HFF-Myc (cell line): ENCODE measurements around the gene ST6GAL1.
"Not testable (repeated sequence)": the region's sequence is repeated elsewhere in the genome, so short reads cannot be mapped to it uniquely, and the experiment has no call there.

Experiments used
- DNase-seq: peaks from one replicate; pipeline ENCODE4 v3.0.0-alpha.2; 2011; ENCODE audit warnings: low read depth; ENCODE audit errors: extremely low read depth
- H3K4me3 ChIP-seq: replicated peaks from 2 replicates; pipeline ENCODE4 v1.5.1; 2011; ENCODE audit warnings: low read depth, mild to moderate bottlenecking, control low read depth, low read length
- TF ChIP-seq, protein P1 (sequence below): IDR thresholded peaks from 2 replicates; pipeline ENCODE4 v1.5.1; 2012; ENCODE audit warnings: mild to moderate bottlenecking, low read depth, low read length, control low read depth; ENCODE audit errors: missing control alignments

ST6GAL1 gene

DNA sequence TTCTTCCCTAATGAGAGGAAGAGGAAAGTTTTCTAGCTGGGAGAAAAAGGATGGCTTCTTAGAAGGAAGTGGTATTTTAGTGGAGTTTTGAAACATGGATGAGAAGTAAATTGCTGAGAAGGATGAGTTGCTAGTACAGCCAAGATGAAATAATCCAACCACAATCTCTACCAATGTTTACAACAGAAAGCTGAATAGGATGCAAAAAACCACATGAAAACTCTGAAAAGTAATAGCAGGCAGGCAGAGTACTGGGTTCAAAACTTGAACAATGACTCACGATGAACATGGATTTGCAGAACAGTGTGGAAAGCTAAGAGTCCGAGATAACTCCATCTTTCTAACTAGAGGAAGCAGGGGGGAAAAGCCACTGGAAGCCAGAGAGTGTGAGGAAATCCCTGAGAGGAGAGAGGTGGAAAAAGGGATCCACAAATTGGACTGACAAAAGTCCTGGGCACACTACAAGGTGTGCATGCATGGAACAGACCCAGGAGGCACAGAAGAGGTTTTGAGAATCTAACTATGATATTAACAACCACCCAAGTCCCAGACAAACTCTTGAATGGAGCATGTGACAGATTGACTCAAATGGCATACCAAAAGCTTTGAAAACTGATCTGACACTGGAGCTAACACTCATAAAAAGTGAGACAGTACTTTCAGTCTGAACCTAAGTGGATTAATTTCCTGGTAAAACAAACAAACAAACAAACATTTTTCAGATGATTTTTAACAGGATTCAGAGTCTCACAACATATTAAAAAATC lies 76.7 kb downstream of the ST6GAL1 start:
- no peak for DNase-seq
- TF ChIP-seq, protein P1, sequence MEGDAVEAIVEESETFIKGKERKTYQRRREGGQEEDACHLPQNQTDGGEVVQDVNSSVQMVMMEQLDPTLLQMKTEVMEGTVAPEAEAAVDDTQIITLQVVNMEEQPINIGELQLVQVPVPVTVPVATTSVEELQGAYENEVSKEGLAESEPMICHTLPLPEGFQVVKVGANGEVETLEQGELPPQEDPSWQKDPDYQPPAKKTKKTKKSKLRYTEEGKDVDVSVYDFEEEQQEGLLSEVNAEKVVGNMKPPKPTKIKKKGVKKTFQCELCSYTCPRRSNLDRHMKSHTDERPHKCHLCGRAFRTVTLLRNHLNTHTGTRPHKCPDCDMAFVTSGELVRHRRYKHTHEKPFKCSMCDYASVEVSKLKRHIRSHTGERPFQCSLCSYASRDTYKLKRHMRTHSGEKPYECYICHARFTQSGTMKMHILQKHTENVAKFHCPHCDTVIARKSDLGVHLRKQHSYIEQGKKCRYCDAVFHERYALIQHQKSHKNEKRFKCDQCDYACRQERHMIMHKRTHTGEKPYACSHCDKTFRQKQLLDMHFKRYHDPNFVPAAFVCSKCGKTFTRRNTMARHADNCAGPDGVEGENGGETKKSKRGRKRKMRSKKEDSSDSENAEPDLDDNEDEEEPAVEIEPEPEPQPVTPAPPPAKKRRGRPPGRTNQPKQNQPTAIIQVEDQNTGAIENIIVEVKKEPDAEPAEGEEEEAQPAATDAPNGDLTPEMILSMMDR, result no peak
- no peak overlapping the region for H3K4me3 ChIP-seq

DNA sequence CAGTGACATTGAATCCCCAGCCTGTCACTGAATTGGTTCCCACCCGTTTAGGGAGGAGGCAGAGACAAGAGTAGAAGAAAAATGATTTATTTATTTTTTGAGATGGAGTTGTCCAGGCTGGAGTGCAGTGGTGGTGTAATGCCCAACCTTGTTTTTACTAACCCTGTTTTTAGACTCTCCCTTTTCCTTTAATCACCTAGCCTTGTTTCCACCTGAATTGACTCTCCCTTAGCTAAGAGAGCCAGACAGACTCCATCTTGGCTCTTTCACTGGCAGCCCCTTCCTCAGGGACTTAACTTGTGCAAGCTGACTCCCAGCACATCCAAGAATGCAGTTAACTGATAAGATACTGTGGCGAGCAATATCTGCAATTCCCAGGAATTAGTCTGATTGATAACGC lies 80.1 kb downstream of the ST6GAL1 start:
- not testable (repeated sequence) for DNase-seq, H3K4me3 ChIP-seq

DNA sequence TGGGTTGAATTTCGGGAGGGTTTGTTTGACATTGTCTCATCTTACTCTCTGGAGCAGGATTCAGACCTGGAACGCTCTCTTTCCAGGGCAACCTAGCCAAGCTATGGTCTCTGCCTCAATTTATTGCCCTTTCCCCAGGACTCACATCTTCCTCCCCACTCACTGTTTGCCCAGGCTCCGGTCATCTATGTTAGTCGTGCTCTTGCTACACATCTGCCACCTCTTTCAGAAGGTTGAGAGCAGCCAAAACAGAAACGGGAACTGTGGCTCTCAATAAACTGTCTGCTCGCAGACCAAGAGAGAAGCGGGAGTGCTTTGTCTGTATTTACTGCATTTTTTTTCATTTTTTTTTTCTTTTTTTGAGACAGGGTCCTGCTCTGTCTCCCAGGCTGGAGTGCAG lies 81.6 kb downstream of the ST6GAL1 start:
- DNase-seq, result no peak
- no peak overlapping the region for H3K4me3 ChIP-seq
- TF ChIP-seq, protein P1, result no peak

DNA sequence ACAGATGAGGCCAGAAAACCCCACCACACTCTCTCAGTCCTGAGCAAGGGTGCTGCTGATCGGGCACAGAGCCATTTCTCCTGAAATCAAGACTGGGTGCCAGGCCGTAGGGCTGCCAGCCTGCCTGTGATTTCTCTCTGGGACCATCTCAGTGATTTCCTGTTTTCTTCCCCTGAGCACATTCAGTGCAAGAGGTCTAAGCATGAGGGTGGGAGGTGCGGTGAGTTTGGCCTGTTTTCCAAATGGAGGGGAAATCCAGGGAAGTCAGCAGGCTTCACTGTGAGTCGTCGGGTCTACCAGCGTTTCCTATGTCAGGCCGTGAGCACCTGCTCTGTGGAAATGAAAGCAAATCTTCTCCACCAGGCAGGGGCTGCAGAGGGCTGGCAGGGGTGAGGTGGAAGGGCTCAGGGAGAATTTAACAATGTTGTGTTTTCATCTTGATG lies 82.3 kb downstream of the ST6GAL1 start:
- TF ChIP-seq, protein P1, result no peak
- H3K4me3 ChIP-seq, result no peak overlapping the region
- DNase-seq, result no peak

DNA sequence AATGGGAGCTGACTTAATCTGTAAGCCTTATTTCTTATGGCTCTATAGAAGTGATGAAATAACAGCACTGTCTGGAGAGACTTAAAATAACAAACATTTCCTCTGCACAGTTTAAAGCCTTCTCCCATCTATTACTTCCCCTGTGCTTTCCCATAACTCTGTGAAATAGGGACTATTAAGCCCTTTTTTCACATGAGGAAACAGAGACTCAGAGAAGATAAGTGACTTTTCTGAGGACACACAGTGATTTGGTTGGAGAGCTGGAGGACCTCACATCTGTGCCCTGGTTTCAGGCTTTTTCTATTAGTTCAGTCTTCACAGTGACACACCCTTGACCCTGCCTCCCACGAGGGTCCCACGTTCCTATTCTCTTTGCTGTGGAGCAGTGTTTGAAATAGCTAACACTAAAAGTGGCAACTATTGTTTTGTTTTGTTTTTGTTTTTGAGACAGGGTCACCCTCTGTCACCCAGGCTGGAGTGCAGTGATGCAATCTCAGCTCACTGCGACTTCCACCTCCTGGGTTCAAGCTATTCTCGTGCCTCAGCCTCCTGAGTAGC lies 82.9 kb downstream of the ST6GAL1 start:
- no peak overlapping the region for H3K4me3 ChIP-seq
- TF ChIP-seq, protein P1, result no peak
- no peak for DNase-seq

DNA sequence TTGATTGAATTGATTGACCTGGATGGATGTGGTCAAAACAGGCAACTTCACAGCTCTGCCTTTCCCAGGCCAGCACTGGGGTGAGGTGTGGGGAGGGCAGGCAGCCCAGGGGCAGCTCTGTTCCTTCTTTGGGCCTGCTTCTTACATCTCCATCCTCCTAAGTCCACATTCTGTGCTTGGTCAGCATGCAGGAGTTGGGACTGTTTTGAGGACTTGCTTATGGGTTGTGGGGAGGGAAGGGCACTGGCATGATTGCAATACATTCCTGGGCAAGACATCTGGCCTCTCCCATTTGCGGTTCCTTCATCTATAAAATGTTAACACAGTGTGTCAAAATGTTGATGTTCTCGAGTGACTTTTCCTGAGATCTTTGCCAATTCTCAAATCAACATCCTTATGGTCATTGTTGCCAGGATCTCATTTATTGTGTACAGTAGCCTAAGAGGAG lies 84.1 kb downstream of the ST6GAL1 start:
- no peak for DNase-seq
- TF ChIP-seq, protein P1, result no peak
- no peak overlapping the region for H3K4me3 ChIP-seq

DNA sequence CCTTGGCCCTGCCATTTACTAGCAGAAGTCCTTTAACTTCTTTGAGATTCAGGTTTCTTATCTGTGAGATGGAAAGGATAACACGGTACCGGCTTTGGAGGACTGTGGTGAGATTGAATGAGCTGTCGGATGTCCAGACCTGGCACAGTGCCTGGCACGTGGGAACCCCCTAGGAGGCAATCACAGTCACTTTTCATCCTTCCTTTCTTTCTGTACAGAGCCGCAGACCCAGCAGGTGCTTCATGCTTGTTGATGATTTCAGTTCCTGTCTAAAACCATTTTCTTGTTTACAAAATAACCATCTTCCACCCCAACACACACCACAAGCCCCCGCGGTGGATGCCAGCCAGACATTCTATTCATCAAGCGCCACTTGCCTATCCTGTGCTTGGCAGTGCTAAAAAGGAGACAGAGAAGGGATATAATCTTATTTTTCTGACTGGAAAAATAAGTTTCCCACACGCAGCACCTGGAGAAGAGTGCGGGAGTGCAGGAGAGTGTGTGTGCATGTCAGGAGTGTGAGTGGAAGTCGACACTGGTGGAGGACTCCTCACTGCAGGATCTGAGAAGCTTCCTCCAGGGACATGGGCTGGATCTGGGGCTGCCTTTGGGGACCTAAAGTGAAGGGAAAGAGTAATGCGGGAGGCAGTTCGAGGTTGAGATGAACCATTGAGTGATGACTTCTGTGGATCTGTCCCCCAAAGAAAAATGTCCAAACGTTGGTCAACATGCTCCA lies 85.7 kb downstream of the ST6GAL1 start:
- no peak for DNase-seq
- TF ChIP-seq, protein P1, result no peak
- H3K4me3 ChIP-seq, result no peak overlapping the region
